ENCODE results near the gene MTMR6.
"Not testable (repeated sequence)": the region's sequence is repeated elsewhere in the genome, so short reads cannot be mapped to it uniquely, and the experiment has no call there.

The MTMR6 gene

DNA sequence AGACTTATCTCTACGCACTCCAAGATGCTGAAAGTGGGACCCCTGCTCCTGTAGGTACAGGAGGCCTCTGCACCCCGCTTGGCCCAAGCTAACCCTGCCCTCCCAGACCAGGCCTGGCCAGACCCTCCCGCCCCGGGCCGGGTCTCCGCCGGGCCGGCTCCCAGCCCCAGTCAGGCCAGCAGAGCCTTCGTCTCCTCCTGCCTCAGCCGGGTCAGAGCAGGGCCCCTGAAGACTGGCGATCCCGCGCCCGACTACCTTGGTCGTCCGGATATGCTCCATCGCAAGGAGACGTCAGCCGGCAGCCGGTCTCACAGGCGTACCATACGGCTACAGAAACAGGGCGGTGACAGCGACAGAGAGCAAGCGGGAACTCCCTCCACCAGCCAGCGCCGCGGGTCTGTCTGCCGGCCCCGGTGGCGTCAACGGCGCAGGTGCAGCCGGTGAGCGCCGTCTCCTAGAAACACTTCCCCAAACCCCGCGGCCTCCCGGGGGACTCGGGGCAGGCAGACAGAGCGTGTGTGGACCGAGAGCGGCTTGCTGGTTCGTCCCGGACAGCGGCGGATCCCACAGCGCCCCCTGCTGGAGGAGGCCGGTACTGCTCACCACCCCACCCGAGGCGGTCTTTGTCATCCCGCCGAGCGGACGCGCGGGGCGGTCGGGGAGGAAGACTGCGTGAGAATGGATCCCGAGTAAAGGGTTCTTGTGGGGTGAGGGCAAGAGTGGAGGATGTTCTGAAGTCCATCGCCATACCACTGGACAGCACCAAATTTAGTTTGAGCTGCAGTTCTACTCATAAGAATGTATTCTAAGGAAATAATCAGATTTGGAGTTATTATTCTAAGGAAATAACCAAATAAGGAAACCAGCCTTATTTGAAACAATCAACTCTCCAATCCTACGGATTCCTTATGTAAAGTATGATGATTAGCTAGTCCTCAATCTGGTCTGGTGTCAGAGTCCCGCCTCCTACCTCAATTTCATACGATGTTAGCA, at the start of gene MTMR6:
MTMR6 (minus strand) TSS at position 520 of the 993 bp plus-strand sequence; CDS start at position 279, 241 bp downstream.
- DNase-seq = peak; percentile 93 to 96

DNA sequence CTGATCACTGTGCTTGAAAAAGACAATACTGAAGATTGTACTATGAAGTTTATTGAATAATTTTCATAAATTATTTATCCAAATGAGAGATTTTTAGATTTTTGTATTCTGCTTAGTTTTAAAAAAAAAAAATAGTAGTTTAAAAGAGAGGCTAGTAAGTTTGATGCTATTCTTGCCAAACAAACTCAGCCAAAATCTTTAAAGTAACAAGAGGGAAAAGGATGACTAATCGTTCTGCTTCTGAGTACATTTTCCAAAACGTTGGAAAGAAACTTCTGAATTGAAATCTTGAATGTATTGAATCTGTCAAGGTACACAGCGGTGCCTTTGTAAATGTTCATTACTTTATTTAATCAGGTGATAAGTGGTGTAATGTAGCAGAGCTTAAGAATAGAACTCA, 48.6 kb upstream of the MTMR6 start:
- DNase-seq = no peak

DNA sequence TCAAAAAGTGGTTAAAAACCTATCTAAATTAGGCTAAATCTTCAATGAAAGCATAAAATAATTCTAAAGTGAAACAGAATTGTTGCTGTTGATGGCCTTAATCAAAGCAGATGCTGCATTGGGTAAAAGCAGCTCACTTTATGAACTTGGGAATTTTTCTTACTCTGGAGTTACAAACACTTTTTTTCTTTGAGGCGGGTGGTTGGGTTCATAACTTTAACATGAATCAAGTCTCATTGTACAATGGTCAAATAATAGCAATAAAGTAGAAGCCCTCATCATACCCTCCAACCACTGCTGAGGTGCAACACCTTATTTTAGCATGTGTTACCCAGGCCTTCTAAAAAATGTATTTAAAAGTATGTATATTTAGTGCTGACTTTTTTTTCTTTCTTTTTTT, 43.3 kb upstream of the MTMR6 start:
- DNase-seq = no peak

DNA sequence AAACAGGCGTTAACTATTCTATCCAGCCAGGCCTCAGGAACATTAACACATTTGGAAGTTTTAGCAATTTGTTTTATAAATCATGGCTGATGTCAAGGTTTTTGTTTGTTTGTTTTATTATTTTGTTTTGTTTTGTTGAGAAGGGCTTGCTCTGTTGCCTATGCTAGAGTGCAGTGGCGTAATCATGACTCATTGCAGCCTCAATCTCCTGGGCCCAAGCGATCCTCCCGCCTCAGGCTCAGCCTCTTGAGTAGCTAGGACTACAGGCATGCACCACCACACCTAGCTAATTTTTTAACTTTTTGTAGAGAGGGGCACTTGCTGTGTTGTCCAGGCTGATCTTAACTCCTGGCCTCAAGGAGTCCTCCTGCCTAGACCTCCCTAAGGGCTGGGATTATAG, 42.4 kb upstream of the MTMR6 start:
- no peak for DNase-seq

DNA sequence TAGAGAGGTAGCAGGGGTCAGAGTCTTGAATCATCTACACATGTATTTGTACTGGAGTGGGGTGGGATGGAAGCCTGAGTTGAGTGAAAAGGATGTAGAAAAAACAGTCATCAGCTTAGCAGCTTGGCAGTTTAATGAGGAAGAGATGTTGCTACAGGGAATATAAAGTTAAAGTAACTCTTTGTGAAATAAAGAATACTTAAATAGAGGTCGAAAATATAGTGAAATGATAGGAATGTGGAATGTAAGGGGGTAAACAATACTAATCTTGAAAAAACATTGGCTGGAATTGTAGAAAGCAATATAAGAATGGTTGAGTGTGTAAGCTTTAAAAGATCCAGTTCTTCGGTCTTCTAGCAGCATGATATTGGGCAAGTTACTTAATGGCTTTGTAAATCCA, 36.8 kb upstream of the MTMR6 start:
- DNase-seq = no peak

DNA sequence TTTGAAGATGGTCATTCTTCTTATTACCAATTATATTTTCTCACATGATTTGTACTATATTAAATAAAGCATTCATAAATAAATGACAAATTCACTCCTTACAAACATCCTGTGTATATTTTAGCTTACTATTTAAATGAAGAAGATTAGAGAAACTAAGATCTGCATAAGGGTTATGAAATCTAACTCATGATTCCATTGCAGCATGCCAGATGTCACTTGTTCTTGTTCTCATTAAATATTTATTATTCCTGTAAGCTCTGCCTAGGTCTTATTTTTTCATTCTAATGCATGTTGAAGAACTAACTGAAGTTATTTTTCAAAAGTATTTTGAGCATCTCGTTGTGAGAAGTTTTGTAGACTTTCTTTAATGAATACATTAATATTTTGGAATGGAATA, 32.5 kb upstream of the MTMR6 start:
- DNase-seq = no peak

DNA sequence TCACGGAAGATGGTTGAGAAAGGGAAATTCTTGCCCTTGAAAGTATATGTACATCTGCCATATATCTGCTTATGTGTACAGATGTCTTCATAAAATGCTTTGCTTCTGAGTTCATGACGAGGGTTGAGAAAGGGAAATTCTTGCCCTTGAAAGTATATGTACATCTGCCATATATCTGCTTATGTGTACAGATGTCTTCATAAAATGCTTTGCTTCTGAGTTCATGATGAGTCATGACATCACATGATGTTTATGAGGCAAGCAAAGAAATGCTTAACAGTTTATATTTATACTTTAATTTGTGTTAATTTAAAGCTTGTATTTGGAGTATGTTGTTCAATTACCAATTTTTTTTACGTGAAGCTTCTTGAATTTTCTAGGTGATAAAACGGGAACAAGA, 31.7 kb upstream of the MTMR6 start:
- DNase-seq = not testable (repeated sequence)

DNA sequence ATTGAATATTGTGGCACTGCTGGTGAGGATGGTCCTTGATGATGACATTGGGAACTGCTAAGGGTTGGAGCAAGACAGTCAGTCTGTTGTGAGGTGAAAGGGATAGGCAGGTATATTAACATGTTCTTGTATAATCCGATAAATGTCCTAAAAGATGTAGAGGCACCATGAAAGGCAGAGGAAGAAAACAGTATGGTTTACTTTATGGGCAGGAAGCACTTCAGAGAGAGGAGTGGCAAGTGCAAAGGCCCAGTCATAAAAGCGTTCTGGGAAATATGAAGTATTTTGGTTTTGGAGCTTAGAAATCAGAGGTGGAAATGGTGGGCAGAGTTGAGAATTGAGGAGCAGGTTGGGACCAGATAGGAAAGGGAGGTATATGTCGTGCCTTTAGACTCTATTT, 23.6 kb upstream of the MTMR6 start:
- DNase-seq = no peak

DNA sequence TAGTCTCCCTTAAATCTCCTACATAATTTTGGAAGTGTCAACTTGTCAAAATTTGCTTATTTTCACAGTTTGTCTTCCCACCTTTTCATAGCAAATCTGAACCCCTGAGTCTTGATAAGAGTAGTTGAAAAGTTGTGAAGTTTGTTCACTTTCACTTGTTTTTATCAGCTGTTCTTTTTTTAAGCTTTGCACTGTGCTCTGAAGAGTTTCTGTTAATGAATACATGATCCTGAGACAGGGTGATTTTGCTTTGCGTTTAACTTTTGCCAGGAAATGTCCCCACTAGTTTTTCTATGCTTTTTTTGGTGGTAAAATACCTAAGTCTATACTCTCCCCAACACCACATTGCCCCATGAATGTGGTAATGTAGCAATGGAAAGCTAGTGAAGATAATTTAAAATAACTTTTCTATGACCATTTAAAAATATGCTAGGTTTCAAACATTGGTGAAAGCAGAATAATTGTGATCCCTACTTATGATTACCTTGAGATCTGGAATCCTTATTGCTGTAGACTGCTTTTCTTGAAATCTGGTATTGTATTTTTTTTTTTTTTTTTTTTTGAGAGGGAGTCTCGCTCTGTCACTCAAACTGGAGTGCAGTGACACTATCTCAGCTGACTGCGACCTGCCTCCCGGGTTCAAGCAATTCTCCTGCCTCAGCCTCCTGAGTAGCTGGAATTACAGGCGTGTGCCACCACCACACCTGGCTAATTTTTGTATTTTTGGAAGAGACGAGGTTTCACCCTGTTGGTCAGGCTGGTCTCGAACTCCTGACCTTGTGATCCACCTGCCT, 19.6 kb upstream of the MTMR6 start:
- no peak for DNase-seq

DNA sequence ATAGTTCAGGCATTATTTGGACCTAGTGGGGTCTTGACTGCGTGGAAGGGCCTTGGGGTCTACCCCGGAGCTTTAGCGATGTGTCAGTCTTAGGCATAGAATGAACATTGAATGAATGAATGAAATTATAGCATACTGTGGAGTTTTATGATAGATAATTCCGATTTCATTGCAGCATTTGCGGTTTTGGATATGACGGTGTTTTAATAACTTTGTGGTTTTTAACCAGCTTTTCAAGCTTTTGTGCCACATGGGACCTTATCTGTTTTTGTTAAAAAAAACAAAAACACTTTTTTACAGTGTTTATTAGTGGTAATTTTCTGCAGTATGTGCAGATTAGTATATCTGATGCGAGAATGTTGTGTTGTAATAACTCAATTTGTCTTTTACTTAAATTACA, 14.8 kb upstream of the MTMR6 start:
- DNase-seq = no peak

DNA sequence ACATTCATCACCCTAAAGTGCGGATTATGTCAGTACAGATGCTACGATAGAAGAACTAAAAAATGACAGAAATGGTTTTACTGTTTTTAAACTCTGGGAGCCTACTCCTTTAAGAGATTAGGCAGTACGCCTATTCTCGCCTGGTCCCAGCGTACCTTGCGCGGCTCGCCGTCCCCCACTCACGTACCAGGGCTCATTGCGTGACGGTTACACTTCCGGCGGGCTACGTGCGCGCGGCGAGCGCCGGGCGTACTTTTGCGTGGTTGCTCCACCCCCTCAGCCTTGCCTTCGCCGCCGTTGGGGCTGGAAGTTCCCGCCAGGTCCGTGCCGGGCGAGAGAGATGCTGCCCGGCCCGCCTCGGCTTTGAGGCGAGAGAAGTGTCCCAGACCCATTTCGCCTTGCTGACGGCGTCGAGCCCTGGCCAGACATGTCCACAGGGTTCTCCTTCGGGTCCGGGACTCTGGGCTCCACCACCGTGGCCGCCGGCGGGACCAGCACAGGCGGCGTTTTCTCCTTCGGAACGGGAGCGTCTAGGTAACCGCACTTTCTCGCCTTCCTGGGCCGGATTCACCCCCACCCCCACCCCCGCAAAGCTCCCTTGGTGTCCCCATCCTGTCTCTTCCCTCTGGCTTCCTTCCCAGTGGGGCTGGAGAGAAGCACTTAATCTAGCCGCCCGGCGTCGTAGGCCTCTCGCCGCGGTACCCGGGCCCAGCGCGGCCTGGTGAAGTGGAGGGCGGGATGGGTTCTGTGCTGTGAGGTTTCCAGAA, 14.2 kb upstream of the MTMR6 start, which contains the start of gene NUP58:
NUP58 (plus strand) TSS at position 279 of the 767 bp plus-strand sequence; CDS start at position 428, 149 bp downstream.
- DNase-seq = peak; percentile 94

DNA sequence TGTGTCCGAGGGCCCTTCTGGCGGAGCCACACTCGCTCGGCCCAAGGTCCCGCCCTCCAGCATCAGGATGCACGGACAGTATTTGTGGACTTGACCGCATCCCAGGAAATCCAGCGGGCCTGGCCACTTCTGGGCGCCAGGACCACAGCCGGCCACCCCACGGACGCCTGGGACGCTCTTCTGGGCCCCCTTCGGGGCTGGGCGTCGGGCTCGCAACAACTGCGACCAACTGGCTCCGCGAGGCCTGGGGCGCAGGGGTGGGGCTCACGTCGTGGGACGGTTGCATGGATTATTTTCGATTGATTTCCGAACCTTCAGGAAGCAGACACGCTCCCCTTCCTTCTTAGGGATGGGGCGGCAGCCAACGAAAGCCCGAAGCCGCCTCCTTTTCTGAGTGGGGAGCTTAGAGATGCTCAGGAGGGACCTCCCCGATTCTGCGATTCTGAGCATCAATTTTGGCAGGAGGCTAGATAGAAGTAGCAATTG, 13.6 kb upstream of the MTMR6 start:
- no peak for DNase-seq

DNA sequence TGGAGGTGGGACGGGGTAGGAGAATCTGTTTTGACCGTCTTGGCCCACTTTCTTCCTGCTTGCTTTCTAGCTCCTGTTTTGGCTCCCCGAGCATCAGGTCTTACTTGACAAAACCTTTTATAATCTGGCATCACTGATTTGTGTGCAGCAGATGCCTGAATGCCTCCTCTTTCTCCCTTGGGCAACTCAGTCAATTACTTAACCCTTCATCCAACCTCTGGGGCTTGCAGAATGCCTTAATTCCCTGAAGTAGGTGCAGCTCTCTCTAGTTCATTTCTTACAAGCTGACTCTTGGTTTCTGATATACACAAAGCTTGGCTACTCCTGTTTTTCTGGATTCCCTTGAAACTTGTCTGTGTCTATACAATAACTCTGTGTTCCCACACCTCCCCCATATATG, 8.4 kb upstream of the MTMR6 start:
- DNase-seq = no peak

DNA sequence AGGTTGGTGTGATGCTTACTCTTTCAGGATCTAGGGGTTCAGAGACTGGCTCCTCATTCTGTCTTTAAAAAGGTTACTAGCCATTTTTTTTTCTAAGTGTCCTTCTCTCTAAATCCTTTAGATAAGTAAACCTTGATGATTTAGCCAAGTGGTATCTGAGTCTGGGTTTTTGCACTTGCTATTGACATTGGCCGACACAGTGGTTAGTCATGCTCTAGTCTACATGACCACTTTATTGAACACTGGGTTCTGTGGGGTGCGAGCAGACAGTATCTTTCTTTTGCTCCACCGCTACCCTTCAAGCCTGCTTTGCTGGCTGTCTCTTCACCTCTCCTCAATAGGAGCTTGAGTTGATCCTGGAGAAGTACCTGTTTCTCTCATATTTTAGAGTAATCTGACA, 7.9 kb upstream of the MTMR6 start:
- no peak for DNase-seq

DNA sequence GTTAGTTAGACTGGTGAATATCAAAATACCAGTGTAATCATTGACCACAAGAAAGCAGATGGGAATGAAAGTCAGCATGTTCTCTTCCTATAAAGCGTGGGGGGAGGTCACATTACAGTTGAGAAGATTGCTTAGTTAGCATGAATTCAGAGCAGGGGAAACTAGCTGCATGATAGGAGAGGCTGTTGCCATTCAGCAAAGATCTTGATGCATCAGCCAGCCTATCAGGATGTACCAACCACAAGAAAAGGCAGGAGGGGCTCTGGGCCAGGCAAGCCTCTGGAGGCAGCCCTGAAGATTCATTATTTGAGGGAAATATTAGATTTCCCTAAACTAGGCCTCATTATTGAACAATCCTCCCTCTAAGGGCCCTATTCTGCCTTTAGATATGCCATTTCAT, 5.0 kb upstream of the MTMR6 start:
- DNase-seq = peak in 1 of 2 donors; percentile 53

DNA sequence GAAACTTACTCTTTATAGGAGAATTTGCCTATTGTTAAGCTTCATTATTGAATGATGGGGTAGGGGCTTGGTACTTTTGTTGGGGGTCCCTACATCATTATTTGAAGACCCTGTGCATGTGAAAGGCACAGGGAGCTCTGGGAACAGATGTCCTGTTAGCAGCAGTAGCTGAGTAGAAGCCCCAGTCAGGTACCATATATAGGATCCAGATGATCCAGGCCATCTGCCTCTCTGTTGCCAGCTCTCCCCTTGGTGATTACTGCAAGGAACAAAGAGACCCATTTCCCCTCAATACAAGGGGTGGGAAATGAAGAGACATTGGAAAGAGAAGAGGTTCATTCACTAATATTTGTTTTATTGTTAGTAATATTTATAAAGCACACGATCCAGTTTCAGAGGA, 4.4 kb upstream of the MTMR6 start:
- DNase-seq = no peak

DNA sequence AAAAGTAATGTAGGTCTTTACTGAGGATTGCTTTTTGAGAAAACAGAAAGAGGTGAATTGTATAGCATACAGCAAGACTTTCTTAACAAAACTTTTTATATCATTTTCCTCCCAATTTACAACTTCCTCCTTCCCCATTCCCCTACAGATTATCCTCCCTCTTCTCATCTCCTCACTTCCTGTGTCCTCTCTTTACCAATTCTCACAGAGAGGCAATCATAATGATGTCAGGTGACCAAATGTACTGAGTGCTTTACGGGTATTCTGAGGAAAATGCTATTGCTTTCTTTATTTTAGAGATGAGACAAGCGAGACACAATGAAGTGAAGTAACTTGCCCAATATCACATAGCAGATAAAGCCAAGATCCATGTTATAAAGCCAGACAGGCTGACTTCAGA, 1.7 kb upstream of the MTMR6 start:
- no peak for DNase-seq

DNA sequence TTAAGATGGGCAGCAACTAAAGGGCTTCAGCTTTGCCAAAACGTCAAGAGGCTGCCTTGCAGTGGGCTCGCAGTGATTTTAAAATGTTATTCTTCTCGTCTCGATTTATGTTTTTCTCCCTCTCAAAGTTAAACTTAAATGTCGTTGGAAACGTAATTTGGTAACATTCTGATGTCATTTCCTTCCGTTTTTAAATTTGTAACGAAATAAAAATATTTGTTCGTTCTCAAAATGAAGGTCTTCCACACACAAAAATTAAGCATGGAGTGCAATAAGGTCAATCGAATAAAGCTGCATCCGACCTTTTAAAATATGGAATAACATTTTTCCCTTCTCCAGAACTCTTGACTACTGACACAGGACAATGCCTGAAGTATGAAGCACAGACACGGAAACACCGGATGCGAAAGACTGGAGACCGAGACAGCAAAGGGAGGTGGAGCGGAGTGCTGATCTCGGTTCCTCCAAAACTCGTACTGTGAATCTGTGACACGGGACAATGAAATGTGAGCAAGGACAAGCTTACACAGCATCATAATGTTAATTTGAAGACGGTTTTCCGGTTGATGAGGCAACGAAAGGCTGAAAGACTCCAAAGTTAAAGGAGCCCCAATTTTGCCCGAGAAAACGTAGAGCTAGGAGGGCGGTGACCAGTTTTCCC, 850 bp downstream of the MTMR6 start:
- DNase-seq = peak; percentile 63 to 70

DNA sequence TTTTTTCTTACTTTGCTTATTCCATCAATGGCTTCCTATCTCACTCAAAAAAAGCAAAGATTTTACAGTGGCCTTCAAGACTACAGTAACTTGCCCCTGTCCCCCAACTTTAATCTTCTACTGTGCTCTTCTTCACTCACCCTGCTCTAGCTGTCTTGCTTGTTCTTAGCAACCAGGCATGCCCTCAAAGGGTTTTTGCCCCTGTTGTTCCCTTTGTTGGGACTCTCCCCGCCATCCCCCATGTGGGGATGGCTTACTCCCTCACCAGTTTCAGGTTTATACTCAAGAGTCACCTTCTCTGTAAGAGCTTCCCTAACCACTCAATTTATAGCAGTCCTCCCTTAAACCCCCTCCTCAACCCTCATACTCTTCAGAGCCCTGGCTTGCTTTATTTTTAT, 5.4 kb downstream of the MTMR6 start:
- no peak for DNase-seq

DNA sequence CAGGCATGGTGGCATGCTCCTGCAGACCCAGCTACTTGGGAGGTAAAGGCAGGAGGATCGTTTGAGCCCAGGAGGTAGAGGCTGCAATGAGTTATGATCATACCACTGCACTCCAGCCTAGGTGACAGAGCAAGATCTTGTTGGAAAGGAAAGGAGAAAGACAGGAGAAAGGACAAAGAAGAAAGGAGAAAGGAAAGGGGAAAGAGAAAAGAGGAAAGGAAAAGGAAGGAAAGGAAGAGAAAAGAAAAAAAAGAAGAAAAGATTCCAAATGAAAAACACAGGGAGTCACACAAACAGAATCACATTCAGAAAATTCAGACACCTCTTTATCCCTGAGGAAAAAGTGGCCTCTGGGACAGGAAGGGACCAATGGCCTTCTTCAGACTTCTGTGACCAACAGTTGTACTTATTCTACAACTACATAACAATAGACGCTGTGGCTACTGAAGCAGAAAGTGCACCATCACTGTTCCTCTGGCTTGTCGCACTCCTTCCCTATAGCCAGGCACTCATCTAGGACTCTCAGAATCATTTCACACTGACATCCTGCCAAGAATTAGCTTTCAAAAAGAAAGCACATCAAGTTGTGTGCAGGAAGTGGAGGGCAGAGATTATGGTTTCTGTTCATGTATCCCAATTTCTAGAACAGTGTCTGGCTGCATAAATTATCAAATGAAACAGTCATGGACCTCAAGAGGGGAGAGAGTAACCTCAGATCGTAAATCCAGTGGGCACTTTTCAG, 5.9 kb downstream of the MTMR6 start:
- DNase-seq = no peak

DNA sequence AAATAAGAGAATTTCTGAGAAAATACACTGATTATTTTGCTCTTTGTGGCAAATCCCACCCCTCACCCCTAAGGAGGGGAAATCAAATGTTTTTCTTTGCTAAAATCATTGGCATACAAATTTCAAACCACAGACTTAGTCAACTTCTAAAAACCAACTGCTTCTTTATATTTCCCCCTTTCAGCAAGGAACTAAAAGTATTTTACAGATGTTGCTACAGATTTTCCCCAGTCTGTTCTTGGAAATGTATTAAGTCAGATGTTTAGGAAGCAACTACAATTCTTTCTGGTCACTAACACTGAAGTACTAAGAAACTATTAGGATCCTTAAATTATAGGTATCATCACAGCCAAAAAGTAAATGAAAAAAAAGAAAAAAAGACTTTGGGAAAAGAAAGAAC, 6.9 kb downstream of the MTMR6 start:
- DNase-seq = no peak

DNA sequence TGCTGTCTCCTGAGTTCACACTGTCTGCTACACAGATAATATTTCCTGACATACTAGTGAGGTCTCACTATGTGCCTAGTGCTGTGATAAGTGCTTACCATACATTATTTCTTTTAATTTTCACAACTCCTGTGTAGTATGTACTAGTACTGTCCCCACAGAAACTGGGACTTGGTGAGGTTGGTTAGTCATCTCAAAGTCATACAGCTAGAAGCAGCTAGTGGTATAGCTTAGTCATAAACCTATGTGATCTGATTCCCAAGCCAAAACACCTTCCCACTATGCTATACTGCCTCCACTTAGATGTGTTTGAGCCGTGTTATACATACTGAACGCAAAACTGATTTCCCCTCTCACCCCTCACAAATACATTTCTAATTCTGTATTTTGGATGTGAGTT, 10.5 kb downstream of the MTMR6 start:
- no peak for DNase-seq

Measured in CD4-positive, alpha-beta T cell treated with Interleukin-4 for 1 hour (primary cell).